HepG2 (cell line): ENCODE measurements around the gene IL18R1. TPM values are rescaled to one million over a fixed set of nuclear protein-coding genes. Genes with fewer than 3 reads are reported as not detected.

Experiments
- ARNT2 ChIP-seq: sonication (generic); formaldehyde crosslinking; IDR thresholded peaks from 2 replicates; pipeline ENCODE4 v1.8.0; 2022; ENCODE audit warnings: mild to moderate bottlenecking, low read depth, missing genetic modification reagents, moderate library complexity
- BATF2 ChIP-seq: sonication (generic); formaldehyde crosslinking; IDR thresholded peaks from 2 replicates; pipeline ENCODE4 v1.8.0; 2022; ENCODE audit warnings: mild to moderate bottlenecking, missing genetic modification reagents, moderate library complexity
- FOSL1 ChIP-seq: sonication (generic); formaldehyde crosslinking; IDR thresholded peaks from 2 replicates; pipeline ENCODE4 v1.9.0; 2021; ENCODE audit warnings: missing genetic modification reagents, borderline replicate concordance
- MZF1 ChIP-seq: sonication (generic); formaldehyde crosslinking; IDR thresholded peaks from 2 replicates; pipeline ENCODE4 v1.8.1; 2023; ENCODE audit warnings: mild to moderate bottlenecking, missing genetic modification reagents, borderline replicate concordance
- NR2F1 ChIP-seq, 2 experiments: fragments of 450-650 bp in 1 of 2; formaldehyde crosslinking in 1 of 2; IDR thresholded peaks; 2 replicates each; pipeline versions ENCODE4 v1.5.0 to v1.6.1; 2016 to 2020; ENCODE audit warnings: mild to moderate bottlenecking in 1 of 2, missing compliant biosample characterization in 1 of 2, missing genetic modification reagents in 1 of 2, moderate library complexity in 1 of 2
- NR2F6 ChIP-seq, 2 experiments: IDR thresholded peaks; 2 replicates each; pipeline ENCODE4 v1.6.1; 2016; ENCODE audit warnings: antibody characterized with exemption in 1 of 2, mild to moderate bottlenecking in 1 of 2
- RARG ChIP-seq: sonication (generic); formaldehyde crosslinking; IDR thresholded peaks from 2 replicates; pipeline ENCODE4 v1.4.0; 2020; ENCODE audit warnings: low read depth, mild to moderate bottlenecking, missing genetic modification reagents
- SKI ChIP-seq: fragments of 450-650 bp; IDR thresholded peaks from one replicate; pipeline ENCODE4 v1.6.1; 2018; ENCODE audit warnings: mild to moderate bottlenecking; ENCODE audit not compliant: partially characterized antibody
- TCF7L2 ChIP-seq: IDR thresholded peaks from 2 replicates; pipeline ENCODE4 v1.6.1; 2011; ENCODE audit warnings: mild to moderate bottlenecking, low read depth, low read length, moderate library complexity
- YY1 ChIP-seq: IDR thresholded peaks from 2 replicates; pipeline ENCODE4 v1.6.1; 2011; ENCODE audit warnings: low read length, low read depth, moderate library complexity, mild to moderate bottlenecking; ENCODE audit not compliant: insufficient read depth, insufficient replicate concordance
- ZNF414 ChIP-seq: sonication (generic); formaldehyde crosslinking; IDR thresholded peaks from 2 replicates; pipeline ENCODE4 v1.5.0; 2020; ENCODE audit warnings: missing genetic modification reagents
- ZNF776 ChIP-seq: sonication (generic); formaldehyde crosslinking; IDR thresholded peaks from 2 replicates; pipeline ENCODE4 v1.4.0; 2020; ENCODE audit warnings: mild to moderate bottlenecking, missing genetic modification reagents
- ZNF800 ChIP-seq: sonication (generic); formaldehyde crosslinking; IDR thresholded peaks from 2 replicates; pipeline ENCODE4 v1.4.0; 2020; ENCODE audit warnings: missing genetic modification reagents
- ZSCAN30 ChIP-seq: sonication (generic); formaldehyde crosslinking; IDR thresholded peaks from 2 replicates; pipeline ENCODE4 v1.5.0; 2020; ENCODE audit warnings: mild to moderate bottlenecking, missing genetic modification reagents
- polyA plus RNA-seq, 8 experiments: library from polyadenylated mRNA; depleted of rRNA in 3 of 8; stranded (reverse) in 7 of 8; unstranded in 1 of 8; fragments of >200 nt; fragmentation: Illumina TruSeq in 4 of 8; extraction: Trizol in 4 of 8; gene quantifications; 2 replicates each; pipeline versions ENCODE4 v1.2.1 to v1.2.3, GENCODE V29; 2011 to 2016; ENCODE audit warnings: low read depth in 4 of 8, missing spikeins in 1 of 8, mixed read lengths in 1 of 8; ENCODE audit not compliant: insufficient read depth in 1 of 8
- total RNA-seq, 5 experiments: library from RNA; depleted of rRNA; stranded (reverse); fragments of >200 nt; fragmentation: Illumina TruSeq; extraction: Trizol; gene quantifications; 2 replicates each; pipeline ENCODE4 v1.2.3, GENCODE V29; 2016; ENCODE audit warnings: low read depth in 1 of 5
- TF ChIP-seq, protein P1 (sequence below): IDR thresholded peaks from 2 replicates; pipeline ENCODE4 v1.6.1; 2016
- TF ChIP-seq, protein P2 (sequence below): sonication (generic); formaldehyde crosslinking; IDR thresholded peaks from 2 replicates; pipeline ENCODE4 v1.4.0; 2020; ENCODE audit warnings: mild to moderate bottlenecking, missing genetic modification reagents

The IL18R1 gene
- total and polyA plus RNA-seq, 2 of the 13 experiments (the other 11 are each of a cell fraction or from before 2014, with no cell fraction given): 0.01 to 0.04 TPM

DNA sequence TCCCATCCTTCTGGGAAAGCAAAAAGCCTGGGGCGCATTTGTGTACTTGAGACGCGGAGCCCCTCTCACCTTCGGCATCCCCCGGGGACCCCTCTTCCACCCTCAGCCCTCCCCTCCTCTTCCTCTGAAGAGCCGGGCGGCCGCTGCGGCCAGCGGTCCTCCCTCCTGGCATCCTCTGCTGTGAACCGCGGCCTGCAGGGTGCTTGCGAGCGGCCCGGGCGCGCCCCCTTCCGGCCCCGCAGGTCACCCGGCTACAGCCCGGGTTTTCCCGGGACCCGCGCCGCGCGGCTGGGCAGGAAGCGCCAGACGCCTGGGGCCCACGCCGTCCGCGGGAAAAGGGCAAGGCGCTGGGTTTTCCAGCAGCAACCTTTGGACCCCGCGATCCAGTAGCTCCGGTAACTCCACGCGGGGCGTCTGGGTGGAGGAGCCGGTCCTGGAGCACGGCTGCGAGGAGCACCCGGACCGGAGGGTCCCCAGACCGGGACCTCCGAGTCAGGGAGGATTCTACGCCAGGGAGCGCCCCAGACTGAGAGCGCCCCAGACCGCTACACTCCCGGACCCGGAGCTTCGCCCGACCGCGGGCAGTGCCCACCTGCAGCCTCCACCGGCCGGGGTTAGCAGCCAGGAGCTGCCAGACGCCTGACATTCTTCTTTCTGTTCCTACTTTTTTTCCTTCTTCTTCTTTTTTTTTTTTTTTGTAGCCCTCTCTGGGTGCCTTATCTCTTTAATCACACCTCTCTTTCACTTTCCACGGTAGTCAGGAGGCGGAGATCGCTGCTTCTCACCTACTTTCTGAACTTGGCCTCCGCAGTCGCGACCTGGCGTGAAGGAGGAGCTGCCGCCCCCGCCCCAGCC is at the start of gene IL18R1 (continued):
- TF ChIP-seq BATF2 (no peak), TCF7L2 (no peak), FOSL1 (CRISPR knock-in tag) (no peak), ZNF414 (no peak), NR2F6 (IDR thresholded peaks at IDR 0.05) (no peak), NR2F6 (CRISPR knock-in tag; IDR thresholded peaks at IDR 0.05) (0 out of 2 replicates have a peak, but pooled peaks have one; percentile 34), ZNF800 (CRISPR knock-in tag) (peak; percentile 94), SKI (peak; percentile 52), RARG (CRISPR knock-in tag) (no peak), NR2F1 (CRISPR knock-in tag; IDR thresholded peaks at IDR 0.05) (no peak), MZF1 (no peak), ZSCAN30 (CRISPR knock-in tag) (no peak), YY1 (peak; percentile 82), ZNF776 (CRISPR knock-in tag) (0 out of 2 replicates have a peak, but pooled peaks have one; percentile 20), ARNT2 (CRISPR knock-in tag) (peak; percentile 52; the same call in 1 of the 2 replicates)
- TF ChIP-seq, protein P1, sequence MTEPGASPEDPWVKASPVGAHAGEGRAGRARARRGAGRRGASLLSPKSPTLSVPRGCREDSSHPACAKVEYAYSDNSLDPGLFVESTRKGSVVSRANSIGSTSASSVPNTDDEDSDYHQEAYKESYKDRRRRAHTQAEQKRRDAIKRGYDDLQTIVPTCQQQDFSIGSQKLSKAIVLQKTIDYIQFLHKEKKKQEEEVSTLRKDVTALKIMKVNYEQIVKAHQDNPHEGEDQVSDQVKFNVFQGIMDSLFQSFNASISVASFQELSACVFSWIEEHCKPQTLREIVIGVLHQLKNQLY: no peak
- TF ChIP-seq, protein P2, sequence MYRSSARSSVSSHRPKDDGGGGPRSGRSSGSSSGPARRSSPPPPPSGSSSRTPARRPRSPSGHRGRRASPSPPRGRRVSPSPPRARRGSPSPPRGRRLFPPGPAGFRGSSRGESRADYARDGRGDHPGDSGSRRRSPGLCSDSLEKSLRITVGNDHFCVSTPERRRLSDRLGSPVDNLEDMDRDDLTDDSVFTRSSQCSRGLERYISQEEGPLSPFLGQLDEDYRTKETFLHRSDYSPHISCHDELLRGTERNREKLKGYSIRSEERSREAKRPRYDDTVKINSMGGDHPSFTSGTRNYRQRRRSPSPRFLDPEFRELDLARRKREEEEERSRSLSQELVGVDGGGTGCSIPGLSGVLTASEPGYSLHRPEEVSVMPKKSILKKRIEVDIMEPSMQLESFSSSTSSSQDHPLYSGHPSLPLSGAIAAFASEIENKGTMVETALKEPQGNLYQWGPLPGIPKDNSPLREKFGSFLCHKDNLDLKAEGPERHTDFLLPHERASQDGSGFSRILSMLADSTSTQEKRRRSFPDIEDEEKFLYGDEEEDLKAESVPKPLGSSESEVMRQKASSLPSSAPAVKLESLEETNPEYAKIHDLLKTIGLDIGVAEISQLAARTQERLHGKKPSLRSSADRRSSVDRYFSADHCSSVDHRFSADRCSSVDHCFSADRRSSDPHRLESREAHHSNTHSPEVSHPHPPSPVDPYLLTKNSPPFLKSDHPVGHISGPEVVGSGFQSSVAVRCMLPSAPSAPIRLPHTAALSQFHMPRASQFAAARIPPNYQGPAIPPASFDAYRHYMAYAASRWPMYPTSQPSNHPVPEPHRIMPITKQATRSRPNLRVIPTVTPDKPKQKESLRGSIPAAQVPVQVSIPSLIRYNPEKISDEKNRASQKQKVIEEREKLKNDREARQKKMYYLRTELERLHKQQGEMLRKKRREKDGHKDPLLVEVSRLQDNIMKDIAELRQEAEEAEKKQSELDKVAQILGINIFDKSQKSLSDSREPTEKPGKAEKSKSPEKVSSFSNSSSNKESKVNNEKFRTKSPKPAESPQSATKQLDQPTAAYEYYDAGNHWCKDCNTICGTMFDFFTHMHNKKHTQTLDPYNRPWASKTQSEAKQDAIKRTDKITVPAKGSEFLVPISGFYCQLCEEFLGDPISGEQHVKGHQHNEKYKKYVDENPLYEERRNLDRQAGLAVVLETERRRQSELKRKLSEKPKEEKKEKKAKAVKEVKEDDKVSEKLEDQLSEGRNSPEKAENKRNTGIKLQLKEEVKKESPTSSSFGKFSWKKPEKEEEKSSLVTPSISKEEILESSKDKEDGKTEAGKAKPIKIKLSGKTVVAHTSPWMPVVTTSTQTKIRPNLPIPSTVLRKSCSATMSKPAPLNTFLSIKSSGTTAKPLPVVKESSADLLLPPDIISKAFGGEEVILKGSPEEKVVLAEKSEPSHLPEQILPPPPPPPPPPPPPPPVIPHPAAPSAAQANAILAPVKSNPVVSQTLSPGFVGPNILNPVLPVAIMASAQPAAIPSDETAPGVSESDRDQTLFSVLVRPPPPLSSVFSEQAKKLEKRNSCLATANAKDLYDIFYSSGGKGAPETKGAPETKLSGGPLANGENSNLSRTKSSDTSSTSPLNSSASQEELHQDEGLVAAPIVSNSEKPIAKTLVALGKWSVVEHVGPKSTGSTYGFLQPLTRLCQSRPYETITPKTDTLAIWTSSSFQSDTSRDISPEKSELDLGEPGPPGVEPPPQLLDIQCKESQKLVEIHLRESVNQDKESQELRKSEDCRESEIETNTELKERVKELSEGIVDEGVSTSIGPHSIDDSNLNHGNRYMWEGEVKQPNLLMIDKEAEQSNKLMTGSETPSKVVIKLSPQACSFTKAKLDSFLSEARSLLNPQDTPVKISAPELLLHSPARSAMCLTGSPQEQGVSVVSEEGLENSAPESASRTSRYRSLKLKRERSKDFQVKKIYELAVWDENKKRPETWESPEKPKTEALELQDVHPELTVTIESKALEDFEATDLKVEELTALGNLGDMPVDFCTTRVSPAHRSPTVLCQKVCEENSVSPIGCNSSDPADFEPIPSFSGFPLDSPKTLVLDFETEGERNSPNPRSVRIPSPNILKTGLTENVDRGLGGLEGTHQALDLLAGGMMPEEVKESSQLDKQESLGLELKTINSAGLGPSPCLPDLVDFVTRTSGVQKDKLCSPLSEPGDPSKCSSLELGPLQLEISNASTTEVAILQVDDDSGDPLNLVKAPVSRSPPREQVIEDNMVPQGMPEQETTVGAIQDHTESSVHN (CRISPR knock-in tag): no peak
